HCT116 (cell line): ENCODE data around the gene RPS6KA6.

Source experiments
- EGR1 ChIP-seq: IDR thresholded peaks from 2 replicates; pipeline ENCODE4 v1.6.1; 2012; ENCODE audit warnings: low read depth
- JUND ChIP-seq: IDR thresholded peaks from 2 replicates; pipeline ENCODE4 v1.6.1; 2012
- POLR2A ChIP-seq: IDR thresholded peaks from 2 replicates; pipeline ENCODE4 v1.7.0; 2011; ENCODE audit warnings: borderline replicate concordance; ENCODE audit not compliant: insufficient read depth, insufficient read length; ENCODE audit errors: extremely low read depth
- RAD21 ChIP-seq: IDR thresholded peaks from 2 replicates; pipeline ENCODE4 v1.6.1; 2012; ENCODE audit warnings: low read depth, mild to moderate bottlenecking
- SP1 ChIP-seq: IDR thresholded peaks from 2 replicates; pipeline ENCODE4 v1.6.1; 2012; ENCODE audit warnings: low read depth
- ZFX ChIP-seq: fragments of 450-650 bp; IDR thresholded peaks from 2 replicates; pipeline ENCODE4 v1.6.1; 2017
- TF ChIP-seq, protein P1 (sequence below), 3 experiments: fragments of 200-600 bp in 1 of 3; sonication (generic) in 1 of 3; IDR thresholded peaks in 2 of 3; conservative IDR thresholded peaks in 1 of 3; 2 replicates each; pipeline ENCODE4 v1.5.1; 2012 to 2017; ENCODE audit warnings: low read depth in 2 of 3, low read length in 2 of 3, antibody characterized with exemption in 1 of 3, borderline replicate concordance in 1 of 3, control low read depth in 1 of 3, mild to moderate bottlenecking in 1 of 3, mixed read lengths in 1 of 3, mixed run types in 1 of 3, moderate library complexity in 1 of 3; ENCODE audit not compliant: insufficient read depth in 1 of 3

DNA sequence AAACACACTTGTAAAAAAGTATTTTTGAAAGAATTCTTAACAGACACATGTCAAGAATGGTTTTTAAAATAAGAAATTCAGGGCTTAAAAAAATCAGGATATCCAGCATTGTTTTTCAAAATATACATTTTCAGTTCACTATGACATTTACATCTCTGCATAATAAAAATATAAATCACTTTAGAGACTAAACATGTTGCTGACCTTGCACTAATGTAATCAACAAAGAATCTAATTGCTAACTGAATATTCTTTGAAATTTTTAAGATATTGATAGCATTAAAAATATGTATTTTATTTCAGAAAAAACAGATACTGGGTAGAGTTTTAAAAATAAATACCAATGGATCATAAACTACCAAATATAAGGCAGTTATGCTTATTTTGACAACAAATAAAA lies 26.4 kb downstream of the RPS6KA6 start:
- TF ChIP-seq, protein P1, sequence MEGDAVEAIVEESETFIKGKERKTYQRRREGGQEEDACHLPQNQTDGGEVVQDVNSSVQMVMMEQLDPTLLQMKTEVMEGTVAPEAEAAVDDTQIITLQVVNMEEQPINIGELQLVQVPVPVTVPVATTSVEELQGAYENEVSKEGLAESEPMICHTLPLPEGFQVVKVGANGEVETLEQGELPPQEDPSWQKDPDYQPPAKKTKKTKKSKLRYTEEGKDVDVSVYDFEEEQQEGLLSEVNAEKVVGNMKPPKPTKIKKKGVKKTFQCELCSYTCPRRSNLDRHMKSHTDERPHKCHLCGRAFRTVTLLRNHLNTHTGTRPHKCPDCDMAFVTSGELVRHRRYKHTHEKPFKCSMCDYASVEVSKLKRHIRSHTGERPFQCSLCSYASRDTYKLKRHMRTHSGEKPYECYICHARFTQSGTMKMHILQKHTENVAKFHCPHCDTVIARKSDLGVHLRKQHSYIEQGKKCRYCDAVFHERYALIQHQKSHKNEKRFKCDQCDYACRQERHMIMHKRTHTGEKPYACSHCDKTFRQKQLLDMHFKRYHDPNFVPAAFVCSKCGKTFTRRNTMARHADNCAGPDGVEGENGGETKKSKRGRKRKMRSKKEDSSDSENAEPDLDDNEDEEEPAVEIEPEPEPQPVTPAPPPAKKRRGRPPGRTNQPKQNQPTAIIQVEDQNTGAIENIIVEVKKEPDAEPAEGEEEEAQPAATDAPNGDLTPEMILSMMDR (IDR thresholded peaks at IDR 0.05 in 2 of 3, conservative IDR thresholded peaks at IDR 0.05 in 1 of 3; ENCODE audit: borderline replicate concordance in 1 of 3, insufficient read depth in 1 of 3, low read depth in 2 of 3, low read length in 2 of 3): no peak
- TF ChIP-seq ZFX: no peak
- no peak for TF ChIP-seq SP1
- TF ChIP-seq POLR2A: no peak
- no peak for TF ChIP-seq EGR1
- no peak for TF ChIP-seq RAD21
- no peak for TF ChIP-seq JUND
